Right kidney (tissue), 1 donor: ENCODE data around the gene KIRREL3.

Source experiments
- DNase-seq: peaks from one replicate; pipeline ENCODE4 v3.0.0-alpha.2; 2016

KIRREL3 gene

GRCh38 chr11:126624506-126624905 lies 376.1 kb downstream of the KIRREL3 start:
- no peak for DNase-seq

GRCh38 chr11:126619516-126619915 lies 381.1 kb downstream of the KIRREL3 start:
- DNase-seq: no peak

GRCh38 chr11:126615845-126616244 lies 384.7 kb downstream of the KIRREL3 start:
- DNase-seq: no peak

DNA sequence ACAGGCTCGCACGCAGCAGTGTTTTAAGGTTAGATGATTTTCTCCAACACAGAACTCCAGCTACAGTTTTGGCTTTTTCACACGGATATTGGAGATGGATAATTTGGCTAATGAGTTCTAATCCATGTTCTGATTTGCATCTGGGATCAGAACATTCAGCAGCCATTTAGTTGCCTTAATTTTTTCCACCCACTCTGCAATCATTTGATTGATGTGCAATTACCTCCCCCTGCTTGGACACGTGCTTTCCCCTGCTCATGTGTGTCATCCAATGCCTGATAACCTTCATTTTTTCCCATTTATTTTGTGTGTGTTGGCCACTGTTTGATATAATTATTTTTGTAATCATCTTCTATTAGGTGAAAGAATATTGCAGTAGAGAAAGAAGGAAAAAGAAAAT lies 387.3 kb downstream of the KIRREL3 start:
- DNase-seq: no peak

- DNase-seq: no peak
Measured at GRCh38 chr11:126612671-126613070, 387.9 kb downstream of the KIRREL3 start.

DNA sequence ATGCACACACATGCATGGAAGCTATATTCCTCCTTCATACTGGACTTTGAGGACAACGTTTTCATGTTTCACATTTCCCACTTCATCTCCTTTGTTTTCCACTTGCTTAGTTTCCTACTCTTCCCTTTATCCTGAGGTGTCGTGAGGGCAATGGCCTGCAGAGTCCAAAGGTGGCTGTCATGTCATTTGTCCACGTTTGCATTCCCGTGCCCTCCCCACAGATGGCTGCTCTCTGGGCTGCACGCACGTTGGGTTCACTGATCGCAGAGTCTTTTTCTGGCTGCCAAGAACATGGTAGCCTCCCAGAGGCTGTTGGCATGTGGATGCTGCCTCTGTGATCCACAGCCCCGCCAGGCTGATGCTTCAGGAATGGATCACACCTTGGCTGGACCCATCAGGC lies 389.1 kb downstream of the KIRREL3 start:
- DNase-seq: no peak

DNA sequence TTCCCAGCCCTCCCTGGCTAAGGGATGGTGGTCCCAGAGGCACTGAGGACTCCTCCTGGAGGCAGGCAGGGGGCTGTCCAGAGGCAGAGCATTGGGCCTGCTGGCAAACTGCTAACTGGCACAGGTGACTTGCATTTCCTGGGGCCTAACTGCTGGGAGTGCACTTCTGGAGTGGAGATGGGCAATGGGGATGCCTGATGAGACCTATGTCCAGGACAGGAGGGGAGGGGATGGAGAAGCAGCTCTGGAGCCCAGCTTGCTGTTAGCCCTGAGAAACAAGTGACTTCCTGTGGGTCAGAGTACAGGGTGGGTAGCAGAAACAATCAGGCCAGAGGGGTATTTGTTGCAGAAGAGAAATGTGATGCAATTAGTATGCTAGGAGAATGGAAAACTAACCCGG lies 391.9 kb downstream of the KIRREL3 start:
- DNase-seq: peak; percentile 51

DNA sequence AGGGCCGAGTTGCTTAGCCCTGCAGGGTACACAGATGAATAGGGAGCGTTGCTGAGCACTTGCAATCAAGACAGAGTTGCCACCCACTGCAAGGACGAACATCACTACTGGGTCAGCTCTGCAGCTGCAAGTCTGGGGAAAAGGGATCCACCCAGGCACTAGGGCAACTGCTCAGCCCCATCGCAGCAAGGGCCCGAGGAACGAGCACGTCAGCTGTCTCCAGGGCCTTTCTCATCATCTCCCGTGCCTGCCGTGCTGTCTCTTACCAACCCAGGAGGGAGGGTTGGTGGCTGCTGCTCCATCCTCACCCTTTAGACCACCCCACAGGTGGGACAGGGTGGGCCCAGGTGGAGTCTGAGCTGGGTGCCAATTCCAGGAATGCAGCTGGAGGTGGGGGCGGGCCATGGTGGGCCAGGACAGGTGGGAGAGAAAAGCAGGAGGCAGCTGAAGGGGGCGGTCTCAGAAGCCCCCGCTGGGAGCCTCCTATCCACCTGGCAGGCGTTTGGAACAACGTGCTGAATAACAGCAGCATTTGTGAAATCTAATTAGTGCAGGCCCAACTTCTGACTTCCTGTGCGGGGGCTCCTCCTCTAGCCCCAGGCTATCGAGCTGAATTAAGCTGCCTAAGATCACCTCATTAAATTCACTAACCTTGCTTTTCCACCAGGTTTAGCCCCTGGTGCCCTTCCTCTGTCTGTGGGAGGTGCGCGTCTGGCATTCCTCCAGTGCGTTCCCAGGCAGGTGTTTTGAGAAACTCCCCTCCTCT lies 392.6 kb downstream of the KIRREL3 start:
- no peak for DNase-seq

GRCh38 chr11:126607374-126607773 lies 393.2 kb downstream of the KIRREL3 start:
- peak; percentile 60 for DNase-seq

GRCh38 chr11:126606484-126606883 lies 394.1 kb downstream of the KIRREL3 start:
- DNase-seq: no peak

- DNase-seq: no peak
Measured at GRCh38 chr11:126604461-126604860, 396.1 kb downstream of the KIRREL3 start.

DNA sequence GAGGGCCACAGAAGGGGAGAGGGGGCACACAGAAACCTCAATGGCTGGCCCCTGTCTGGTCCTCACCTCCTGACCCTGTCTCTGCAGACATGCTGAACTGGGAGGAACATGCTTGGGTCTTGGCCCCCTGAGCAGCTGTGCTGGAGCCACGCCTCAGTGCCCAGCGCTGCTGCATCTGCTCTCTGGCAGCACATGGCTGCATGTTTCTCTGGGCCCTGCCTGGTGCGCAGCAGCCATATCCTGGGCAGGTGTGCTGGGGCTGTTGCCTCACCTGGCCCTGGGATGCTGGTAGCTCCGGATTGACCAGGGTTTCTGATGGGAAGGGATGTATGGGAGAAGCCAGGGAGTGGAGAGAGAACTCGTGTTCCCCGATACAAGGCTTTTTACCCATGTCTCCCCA lies 397.1 kb downstream of the KIRREL3 start:
- no peak for DNase-seq

DNA sequence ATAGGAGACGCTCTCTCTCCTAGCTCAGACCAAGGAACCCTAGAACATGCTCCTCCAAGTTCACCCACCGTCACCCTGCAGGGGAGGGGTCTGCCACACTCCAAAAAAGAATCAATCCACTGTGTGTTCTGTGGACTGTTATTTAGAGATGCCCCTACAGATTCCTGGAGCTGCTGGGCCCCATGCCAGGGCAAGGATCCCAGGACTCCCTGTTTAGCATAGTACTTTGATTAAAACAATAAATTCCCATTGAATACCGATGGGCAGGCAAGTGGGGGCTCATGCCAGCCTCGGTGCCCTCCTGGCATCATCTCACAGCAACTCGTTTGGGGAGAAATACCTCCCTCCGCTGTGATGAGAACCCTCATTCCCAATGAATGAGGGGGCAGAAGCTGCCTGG lies 397.6 kb downstream of the KIRREL3 start:
- no peak for DNase-seq

DNA sequence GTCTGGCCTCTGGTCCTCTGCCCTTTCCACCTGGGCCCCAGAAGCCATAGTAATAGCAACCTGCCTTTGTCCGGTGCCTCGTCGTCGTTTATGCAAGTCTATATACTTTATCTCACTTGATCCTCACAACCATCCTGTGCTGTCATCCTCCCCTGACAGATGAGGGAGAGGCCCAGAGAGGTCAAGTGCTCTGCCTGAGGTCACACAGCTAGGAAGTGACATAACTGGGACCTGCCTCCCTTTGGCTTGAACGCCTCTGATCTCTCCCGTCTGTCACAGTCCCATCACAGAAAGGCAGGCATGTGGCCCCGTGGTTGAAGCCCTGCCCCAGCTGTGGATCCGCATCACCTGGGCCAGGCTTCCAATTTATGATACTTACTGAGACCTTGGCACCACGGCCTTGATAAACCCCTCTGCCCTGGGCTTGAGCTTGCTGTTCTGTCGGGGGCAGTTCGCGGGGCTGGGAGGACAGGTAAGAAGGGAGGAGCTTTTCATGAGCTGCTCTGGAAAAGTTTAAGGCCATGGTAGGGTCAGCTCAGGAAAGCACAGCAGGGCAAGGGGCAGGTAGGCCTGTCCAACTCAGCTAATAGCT lies 398.1 kb downstream of the KIRREL3 start:
- no peak for DNase-seq

DNA sequence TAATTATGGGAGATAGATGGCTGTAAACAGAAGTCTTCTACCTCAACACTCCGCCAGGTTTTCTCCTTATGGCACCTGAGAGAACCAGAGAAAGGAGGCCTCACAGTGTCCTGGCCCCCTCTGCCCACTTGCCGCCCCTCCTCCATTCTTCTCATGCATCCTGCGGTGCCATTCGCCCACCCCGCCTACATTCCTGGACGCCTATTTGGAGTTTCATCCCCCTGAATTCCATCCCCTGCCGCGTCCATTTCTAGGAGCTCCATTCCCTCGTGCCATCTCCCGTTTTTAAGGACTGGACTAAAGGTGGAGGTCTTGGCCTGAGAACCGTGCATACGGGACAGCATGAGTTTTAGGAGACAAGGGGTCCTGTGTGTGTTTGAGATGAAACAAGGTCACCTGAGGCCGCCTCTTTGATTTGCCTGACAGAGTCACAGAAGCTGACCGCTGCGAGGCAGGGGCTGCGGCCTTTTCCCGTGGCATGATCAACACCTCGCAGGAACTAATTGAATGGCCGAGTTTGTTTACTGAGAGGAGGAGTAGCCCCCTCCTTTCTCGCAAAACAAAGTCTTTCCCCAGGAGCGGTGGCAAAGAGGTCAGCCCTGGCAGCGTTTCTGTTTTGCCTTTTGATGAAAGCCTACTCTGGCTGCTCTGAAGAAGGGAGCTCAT lies 398.9 kb downstream of the KIRREL3 start:
- no peak for DNase-seq

DNA sequence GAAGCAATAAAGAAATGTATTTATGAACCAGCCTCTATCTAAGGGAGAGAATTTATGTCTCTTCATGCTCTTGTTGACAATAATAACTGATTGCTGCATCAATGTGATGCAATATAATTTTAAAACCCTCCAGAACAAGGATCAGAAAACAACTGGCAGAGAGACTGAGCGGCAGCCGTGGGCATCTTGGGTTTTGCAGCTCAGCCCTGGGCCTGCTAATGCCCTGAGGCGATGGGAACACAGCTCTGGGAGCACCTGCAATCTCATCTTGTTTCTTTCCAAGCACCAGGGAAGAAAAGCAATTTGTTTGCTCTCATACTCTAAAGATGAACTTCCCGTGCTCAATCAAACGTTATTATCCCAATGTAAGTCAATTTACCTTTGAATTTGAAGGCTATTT lies 399.4 kb downstream of the KIRREL3 start:
- no peak for DNase-seq

DNA sequence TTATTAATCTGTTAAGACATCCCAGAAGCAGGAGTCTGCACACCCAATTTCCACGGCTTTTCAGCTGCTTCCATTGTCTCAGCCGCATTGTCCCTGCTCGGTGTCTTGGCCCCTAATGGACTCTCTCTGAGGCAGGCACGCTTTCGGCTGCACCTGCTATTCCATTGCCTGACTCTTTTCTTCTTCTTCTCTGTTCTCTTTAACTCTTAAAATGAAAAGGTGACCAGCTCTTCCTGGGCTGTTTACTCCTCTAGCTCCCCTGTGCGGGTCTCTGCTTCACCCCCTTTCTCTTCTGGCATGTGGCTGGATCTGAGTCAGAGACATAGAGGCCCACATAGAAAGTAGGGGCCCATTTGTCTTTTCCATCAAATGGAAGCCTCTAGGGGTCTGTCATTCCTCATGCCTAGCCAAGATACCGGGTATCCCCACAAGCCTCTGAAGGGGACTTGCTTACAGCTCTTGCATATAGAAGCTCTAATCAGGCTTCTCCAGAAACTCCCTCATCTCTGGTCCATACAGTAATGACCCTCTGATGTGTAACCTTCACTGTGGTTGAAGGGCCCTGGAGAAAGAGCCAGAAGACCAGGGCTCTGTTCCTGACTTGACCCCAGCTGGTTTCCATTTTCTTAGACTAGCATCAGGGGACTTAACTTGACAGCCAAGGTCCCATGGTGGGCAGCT lies 401.2 kb downstream of the KIRREL3 start:
- no peak for DNase-seq

GRCh38 chr11:126598344-126599216 lies 402.0 kb downstream of the KIRREL3 start:
- DNase-seq: no peak

DNA sequence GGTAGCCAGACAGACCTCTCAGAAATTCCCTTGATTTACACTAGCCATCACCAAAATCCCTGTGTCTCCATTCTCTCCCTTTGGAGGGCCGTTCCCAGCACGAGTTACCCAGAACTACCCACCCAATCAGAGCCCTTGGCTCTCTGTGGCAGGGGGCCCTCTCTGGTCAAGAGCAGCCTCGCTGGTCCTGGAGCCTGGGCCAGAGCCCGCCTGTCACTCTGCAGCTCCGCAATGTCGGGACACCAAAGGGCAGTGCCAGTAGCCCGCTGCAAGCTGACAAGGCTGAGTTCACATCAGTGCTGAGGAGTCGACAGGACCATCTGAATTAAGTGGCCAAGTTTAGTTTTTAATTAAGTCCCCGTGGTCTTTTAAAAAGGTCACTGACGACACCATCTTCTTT lies 403.5 kb downstream of the KIRREL3 start:
- DNase-seq: no peak

- DNase-seq: no peak
Measured at GRCh38 chr11:126596474-126596873, 404.1 kb downstream of the KIRREL3 start.

DNA sequence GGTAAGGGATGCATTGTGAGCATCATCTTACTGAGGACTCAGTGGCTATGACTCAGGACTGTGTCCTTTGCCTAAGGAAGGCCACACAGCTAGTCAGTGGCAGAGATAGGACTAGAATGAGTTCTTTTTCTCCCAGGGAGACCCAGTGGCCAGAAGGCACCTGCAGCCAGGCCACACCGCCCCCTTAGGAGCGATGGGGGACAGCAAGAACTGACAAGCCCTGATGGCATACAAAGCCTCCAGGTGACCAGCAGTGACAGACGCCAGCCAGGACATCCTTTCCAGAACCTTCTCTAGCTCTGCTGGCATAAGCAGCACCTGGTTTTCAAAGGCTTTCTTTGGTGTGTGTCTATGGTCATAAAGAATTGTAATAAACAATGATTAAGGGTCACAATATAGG lies 405.0 kb downstream of the KIRREL3 start:
- no peak for DNase-seq

GRCh38 chr11:126594921-126595367 lies 405.6 kb downstream of the KIRREL3 start:
- DNase-seq: no peak
